Right cardiac atrium (tissue), 5 donors: ENCODE data around the gene SORCS2. TPM values are rescaled to one million over a fixed set of nuclear protein-coding genes. Genes with fewer than 3 reads are reported as not detected.
A peak's percentile ranks its signal among the peaks of the same experiment; 100 is the strongest.

ENCODE experiments used
- ATAC-seq, 2 donors: fragments of 200-7000 bp; cut with Tn5 transposase; one replicate each; pipeline versions ENCODE4 v1.8.0 to v1.9.1; 2020; ENCODE audit warnings: moderate library complexity in 2 of 2, mild to moderate bottlenecking in 1 of 2
- DNase-seq, 3 donors: peaks; one replicate each; pipeline ENCODE4 v3.0.0-alpha.2; 2020
- H3K27ac ChIP-seq: one replicate; pipeline ENCODE4 v1.5.1; 2013; ENCODE audit warnings: mild to moderate bottlenecking, low read length, control low read depth, moderate library complexity
- H3K27me3 ChIP-seq: one replicate; pipeline ENCODE4 v1.6.1; 2013; ENCODE audit not compliant: control insufficient read depth, insufficient read depth
- H3K4me1 ChIP-seq: one replicate; pipeline ENCODE4 v1.6.1; 2013; ENCODE audit warnings: low read length; ENCODE audit not compliant: control insufficient read depth, insufficient read depth
- H3K4me3 ChIP-seq: one replicate; pipeline ENCODE4 v1.5.1; 2013; ENCODE audit warnings: low read length, control low read depth
- H3K9me3 ChIP-seq: one replicate; pipeline ENCODE4 v1.6.1; 2013; ENCODE audit warnings: low read length; ENCODE audit not compliant: control insufficient read depth
- WGBS: extraction: QIAGEN DNeasy Blood & Tissue Kit; methylation state at CpG from one replicate; pipeline ENCODE4 v1.1.7; 2013; 5-methylcytosine and 5-hydroxymethylcytosine counted together
- intact Hi-C, 4 donors: fragments of 100-400 bp; cut with DNase I; formaldehyde crosslinking; loops; one replicate each; pipeline versions ENCODE4 v1.11.0 to v1.14.0; 2022 to 2023
- polyA plus RNA-seq: library from polyadenylated mRNA; stranded (reverse); fragments of 200-250 nt; gene quantifications from one replicate; pipeline ENCODE4 v1.2.3, GENCODE V29; 2013
- total RNA-seq, 4 donors: library from RNA; stranded (reverse); fragmentation: NEBNext Ultra II Directional; extraction: Animal tissue kit (Norgen Biotek cat#: 25700); gene quantifications; one replicate each; pipeline ENCODE4 v1.2.1, GENCODE V29; 2021
- donor health status: healthy with polysubstance abuse.
- donor health status: DM: no; HTN: yes; CAD: no.
- donor health status: DM: no; HTN: no; CAD: no.
- donor health status: DM: no; HTN: yes; CAD: no; lungs with severe emphysema.
- donor health status: DM: yes; HTN: yes; CAD: no.

Gene SORCS2
- total and polyA plus RNA-seq, 5 donors = 2.1 to 7.3 (median 2.7) TPM

DNA sequence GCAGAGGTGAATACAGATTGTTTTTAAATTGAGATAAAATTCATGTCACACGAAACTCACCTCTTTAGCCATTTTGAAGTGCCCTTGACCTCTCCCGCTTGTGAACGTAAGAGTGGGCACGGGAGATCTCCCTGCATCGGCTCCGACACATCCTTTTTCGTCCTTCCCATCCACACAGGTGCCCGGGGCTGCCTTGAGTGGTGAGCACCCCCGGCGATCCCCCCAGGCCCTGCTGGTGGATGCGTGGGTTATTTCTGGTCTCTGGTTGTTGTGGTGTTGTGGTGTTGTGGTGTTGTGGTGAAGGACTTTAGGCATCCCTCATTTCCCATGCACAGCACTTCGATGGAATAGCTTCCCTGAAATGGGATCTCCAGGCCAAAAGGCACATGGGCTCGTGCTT, 196.3 kb downstream of the SORCS2 start:
- WGBS = 90% methylated on average over 13 of the region's 13 CpGs
- Histone ChIP-seq H3K4me3 (no peak overlapping the region), H3K27ac (no peak overlapping the region), H3K4me1 (no peaks in the 10 kb centered on the region), H3K27me3 (no peaks in the 10 kb centered on the region), H3K9me3 (no peaks in the 10 kb centered on the region)
- DNase-seq (peak in 1 of 3 donors; percentile 32), ATAC-seq (no peak)
- intact Hi-C loops = no loop called here

- intact Hi-C loops = no loop called here
- DNase-seq = peak in 2 of 3 donors; percentile 32 to 41
- no peaks in the 10 kb centered on the region for H3K4me1 ChIP-seq
- no peak overlapping the region for H3K4me3 ChIP-seq
- no peaks in the 10 kb centered on the region for H3K27me3 ChIP-seq
- ATAC-seq = no peak
- WGBS = 91% methylated on average over 15 of the region's 15 CpGs
- no peak overlapping the region for H3K27ac ChIP-seq
- no peaks in the 10 kb centered on the region for H3K9me3 ChIP-seq
These were observed 196.9 kb downstream of the SORCS2 start for GRCh38 chr4:7389101-7389701.

- 57% methylated on average over 12 of the region's 12 CpGs for WGBS
- H3K4me3 ChIP-seq = no peak overlapping the region
- no peaks in the 10 kb centered on the region for H3K27me3 ChIP-seq
- ATAC-seq (no peak), DNase-seq (peak in 1 of 3 donors; percentile 34)
- no peaks in the 10 kb centered on the region for H3K4me1 ChIP-seq
- H3K27ac ChIP-seq = no peak overlapping the region
- H3K9me3 ChIP-seq = no peaks in the 10 kb centered on the region
- intact Hi-C loops = no loop called here
These were observed 197.4 kb downstream of the SORCS2 start for GRCh38 chr4:7389719-7390118.

DNA sequence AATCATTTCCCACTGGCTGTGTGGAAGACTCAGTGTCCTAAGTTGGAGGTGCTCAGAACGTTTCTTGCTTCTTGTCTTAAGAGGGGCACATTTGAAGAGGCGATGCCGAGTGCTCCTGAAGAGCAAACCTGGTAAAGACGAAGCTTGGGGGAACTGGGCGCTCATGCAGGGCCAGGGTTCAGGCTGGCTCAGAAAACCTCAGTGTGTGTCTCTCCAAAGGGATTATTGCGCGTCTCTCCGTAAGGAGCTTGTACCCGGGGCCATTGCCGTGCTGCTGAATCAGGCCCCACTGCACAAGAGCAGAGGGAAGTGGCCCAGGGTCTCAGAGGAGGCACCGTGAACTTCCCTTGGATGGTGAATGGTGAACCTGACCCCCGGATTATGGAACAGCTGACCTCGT, 198.0 kb downstream of the SORCS2 start:
- Histone ChIP-seq H3K27ac (no peak overlapping the region), H3K27me3 (no peaks in the 10 kb centered on the region), H3K9me3 (no peaks in the 10 kb centered on the region), H3K4me3 (no peak overlapping the region), H3K4me1 (no peaks in the 10 kb centered on the region)
- ATAC-seq = no peak
- 87% methylated on average over 13 of the region's 13 CpGs for WGBS
- DNase-seq = no peak
- intact Hi-C loops = no loop called here

GRCh38 chr4:7390906-7391636, 198.7 kb downstream of the SORCS2 start:
- no peak for DNase-seq
- H3K27ac ChIP-seq = no peak overlapping the region
- no peaks in the 10 kb centered on the region for H3K4me1 ChIP-seq
- H3K4me3 ChIP-seq = no peak overlapping the region
- H3K27me3 ChIP-seq = no peaks in the 10 kb centered on the region
- ATAC-seq = no peak
- WGBS = 77% methylated on average over 18 of the region's 18 CpGs
- no peaks in the 10 kb centered on the region for H3K9me3 ChIP-seq
- intact Hi-C loops = no loop called here

GRCh38 chr4:7391637-7392437, 199.5 kb downstream of the SORCS2 start:
- Histone ChIP-seq H3K27ac (no peak overlapping the region), H3K27me3 (no peaks in the 10 kb centered on the region), H3K4me1 (no peaks in the 10 kb centered on the region), H3K4me3 (no peak overlapping the region), H3K9me3 (no peaks in the 10 kb centered on the region)
- 78% methylated on average over 18 of the region's 18 CpGs for WGBS
- DNase-seq (no peak), ATAC-seq (no peak)
- intact Hi-C loops = no loop called here

- Histone ChIP-seq H3K27ac (no peak overlapping the region), H3K27me3 (no peaks in the 10 kb centered on the region), H3K4me1 (no peaks in the 10 kb centered on the region), H3K4me3 (no peak overlapping the region), H3K9me3 (no peaks in the 10 kb centered on the region)
- DNase-seq (peak in 2 of 3 donors; percentile 37 to 67), ATAC-seq (peak; percentile 33 to 50)
- WGBS = 52% methylated on average over 32 of the region's 32 CpGs
- intact Hi-C loops = no loop called here
These were observed 200.4 kb downstream of the SORCS2 start for GRCh38 chr4:7392438-7393421.

GRCh38 chr4:7393601-7394575, 201.6 kb downstream of the SORCS2 start:
- ATAC-seq = no peak
- WGBS = 82% methylated on average over 29 of the region's 29 CpGs
- no peaks in the 10 kb centered on the region for H3K9me3 ChIP-seq

GRCh38 chr4:7394681-7395451, 202.5 kb downstream of the SORCS2 start:
- Histone ChIP-seq H3K4me1 (no peaks in the 10 kb centered on the region), H3K27me3 (no peaks in the 10 kb centered on the region), H3K9me3 (no peaks in the 10 kb centered on the region), H3K4me3 (no peak overlapping the region), H3K27ac (no peak overlapping the region)
- no peak for DNase-seq
- ATAC-seq = no peak
- 70% methylated on average over 21 of the region's 21 CpGs for WGBS
- intact Hi-C loops = no loop called here

More at GRCh38 chr4:7393601-7394575, 201.6 kb downstream of the SORCS2 start:
- H3K4me3 ChIP-seq = no peak overlapping the region
- H3K27ac ChIP-seq = no peak overlapping the region
- peak in 1 of 3 donors; percentile 26 for DNase-seq
- no peaks in the 10 kb centered on the region for H3K27me3 ChIP-seq
- H3K4me1 ChIP-seq = no peaks in the 10 kb centered on the region
- intact Hi-C loops = no loop called here
